ENCODE measurements around the gene FOXL2NB. TPM values are rescaled to one million over a fixed set of nuclear protein-coding genes. Genes with fewer than 3 reads are reported as not detected.

Gene FOXL2NB
- total RNA-seq, 2 experiments from 2014 or later, result not detected

- Histone ChIP-seq H3K4me3 (ENCODE audit: low read depth, low read length, poor library complexity, severe bottlenecking) (no peak overlapping the region), H3K27ac (ENCODE audit: low read depth, low read length, poor library complexity, severe bottlenecking) (no peak overlapping the region), H3K36me3 (ENCODE audit: insufficient read depth, low read length) (no peaks in the 10 kb centered on the region), H3K4me2 (ENCODE audit: low read length) (no peak overlapping the region), H3K4me1 (ENCODE audit: insufficient read depth, low read length, poor library complexity, severe bottlenecking) (no peaks in the 10 kb centered on the region), H4K20me1 (ENCODE audit: insufficient read depth, low read length) (no peaks in the 10 kb centered on the region), H3K9me3 (ENCODE audit: low read length) (no peaks in the 10 kb centered on the region), H3K79me2 (ENCODE audit: insufficient read depth, low read depth, low read length) (no peaks in the 10 kb centered on the region), H3K9me2 (ENCODE audit: insufficient read depth, low read length) (no peaks in the 10 kb centered on the region), H2AFZ (ENCODE audit: low read length) (no peak overlapping the region)
- DNase-seq (ENCODE audit: low spot score), result no peak
- intact Hi-C loops (cut with micrococcal nuclease; ENCODE audit: unreplicated experiment), result no loop called here
- BruUV-seq (replicated peaks), result no TSS peak
- TF ChIP-seq, protein P1, sequence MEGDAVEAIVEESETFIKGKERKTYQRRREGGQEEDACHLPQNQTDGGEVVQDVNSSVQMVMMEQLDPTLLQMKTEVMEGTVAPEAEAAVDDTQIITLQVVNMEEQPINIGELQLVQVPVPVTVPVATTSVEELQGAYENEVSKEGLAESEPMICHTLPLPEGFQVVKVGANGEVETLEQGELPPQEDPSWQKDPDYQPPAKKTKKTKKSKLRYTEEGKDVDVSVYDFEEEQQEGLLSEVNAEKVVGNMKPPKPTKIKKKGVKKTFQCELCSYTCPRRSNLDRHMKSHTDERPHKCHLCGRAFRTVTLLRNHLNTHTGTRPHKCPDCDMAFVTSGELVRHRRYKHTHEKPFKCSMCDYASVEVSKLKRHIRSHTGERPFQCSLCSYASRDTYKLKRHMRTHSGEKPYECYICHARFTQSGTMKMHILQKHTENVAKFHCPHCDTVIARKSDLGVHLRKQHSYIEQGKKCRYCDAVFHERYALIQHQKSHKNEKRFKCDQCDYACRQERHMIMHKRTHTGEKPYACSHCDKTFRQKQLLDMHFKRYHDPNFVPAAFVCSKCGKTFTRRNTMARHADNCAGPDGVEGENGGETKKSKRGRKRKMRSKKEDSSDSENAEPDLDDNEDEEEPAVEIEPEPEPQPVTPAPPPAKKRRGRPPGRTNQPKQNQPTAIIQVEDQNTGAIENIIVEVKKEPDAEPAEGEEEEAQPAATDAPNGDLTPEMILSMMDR (conservative IDR thresholded peaks at IDR 0.05; ENCODE audit: low read length), result no peak
- no peak for TF ChIP-seq EZH2phosphoT487 (IDR thresholded peaks at IDR 0.05; ENCODE audit: borderline replicate concordance, low read depth, low read length)
- ChIA-PET POLR2A (interaction anchor here (0.6 to 1.4 kb wide), 3 partner anchors 12 to 1790 kb away, joined by 3 to 6 read pairs (median 4); no protein-coding TSS in a partner anchor), CTCF (ENCODE audit: unreplicated experiment) (no interaction called here)
Observed at GRCh38 chr3:138974462-138974861, 27.4 kb downstream of the FOXL2NB start.

GRCh38 chr3:138975351-138975750, 28.3 kb downstream of the FOXL2NB start:
- CTCF ChIA-PET (ENCODE audit: unreplicated experiment), result no interaction called here

DNA sequence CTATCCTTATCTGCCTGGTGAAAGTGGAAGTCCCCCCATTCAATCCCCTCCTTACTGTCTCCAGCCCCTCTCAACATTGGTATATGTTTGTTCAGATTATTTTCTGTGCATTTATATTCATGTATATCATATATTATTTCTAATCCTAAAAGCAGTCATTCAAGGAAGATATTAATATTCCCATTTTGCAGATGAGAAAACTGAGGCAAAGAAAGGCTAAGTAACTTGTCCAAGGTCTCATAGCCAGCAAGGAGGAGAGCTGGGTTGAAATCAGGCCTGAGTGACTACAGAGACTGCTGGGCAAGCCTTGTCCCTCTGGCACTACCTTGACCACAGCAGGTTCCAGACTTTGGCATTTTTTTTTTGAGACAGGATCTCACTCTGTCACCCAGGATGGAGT, 29.0 kb downstream of the FOXL2NB start:
- Histone ChIP-seq H4K20me1 (ENCODE audit: insufficient read depth, low read length) (no peaks in the 10 kb centered on the region), H3K79me2 (ENCODE audit: insufficient read depth, low read depth, low read length) (no peaks in the 10 kb centered on the region), H3K36me3 (ENCODE audit: insufficient read depth, low read length) (no peaks in the 10 kb centered on the region), H2AFZ (ENCODE audit: low read length) (no peak overlapping the region), H3K4me3 (ENCODE audit: low read depth, low read length, poor library complexity, severe bottlenecking) (no peak overlapping the region), H3K9me2 (ENCODE audit: insufficient read depth, low read length) (no peaks in the 10 kb centered on the region), H3K4me2 (ENCODE audit: low read length) (no peak overlapping the region), H3K27ac (ENCODE audit: low read depth, low read length, poor library complexity, severe bottlenecking) (no peak overlapping the region), H3K4me1 (ENCODE audit: insufficient read depth, low read length, poor library complexity, severe bottlenecking) (no peaks in the 10 kb centered on the region), H3K9me3 (ENCODE audit: low read length) (no peaks in the 10 kb centered on the region)
- DNase-seq (ENCODE audit: low spot score), result no peak
- intact Hi-C loops (cut with micrococcal nuclease; ENCODE audit: unreplicated experiment), result no loop called here
- ChIA-PET CTCF (ENCODE audit: unreplicated experiment) (no interaction called here), POLR2A (no interaction called here)
- no peak for TF ChIP-seq EZH2phosphoT487 (IDR thresholded peaks at IDR 0.05; ENCODE audit: borderline replicate concordance, low read depth, low read length)
- TF ChIP-seq, protein P1 (conservative IDR thresholded peaks at IDR 0.05; ENCODE audit: low read length), result no peak
- BruUV-seq (replicated peaks), result no TSS peak

More at GRCh38 chr3:138975351-138975750, 28.3 kb downstream of the FOXL2NB start:
- H4K20me1 ChIP-seq (ENCODE audit: insufficient read depth, low read length), result no peaks in the 10 kb centered on the region
- H3K9me2 ChIP-seq (ENCODE audit: insufficient read depth, low read length), result no peaks in the 10 kb centered on the region
- intact Hi-C loops (cut with micrococcal nuclease; ENCODE audit: unreplicated experiment), result no loop called here
- POLR2A ChIA-PET, result no interaction called here
- no peaks in the 10 kb centered on the region for H3K9me3 ChIP-seq (ENCODE audit: low read length)
- no peaks in the 10 kb centered on the region for H3K79me2 ChIP-seq (ENCODE audit: insufficient read depth, low read depth, low read length)
- no peak for DNase-seq (ENCODE audit: low spot score)
- H3K4me1 ChIP-seq (ENCODE audit: insufficient read depth, low read length, poor library complexity, severe bottlenecking), result no peaks in the 10 kb centered on the region
- H2AFZ ChIP-seq (ENCODE audit: low read length), result no peak overlapping the region
- H3K4me3 ChIP-seq (ENCODE audit: low read depth, low read length, poor library complexity, severe bottlenecking), result no peak overlapping the region
- no peak overlapping the region for H3K4me2 ChIP-seq (ENCODE audit: low read length)
- H3K36me3 ChIP-seq (ENCODE audit: insufficient read depth, low read length), result no peaks in the 10 kb centered on the region
- no TSS peak for BruUV-seq (replicated peaks)
- H3K27ac ChIP-seq (ENCODE audit: low read depth, low read length, poor library complexity, severe bottlenecking), result no peak overlapping the region
- TF ChIP-seq, protein P1 (conservative IDR thresholded peaks at IDR 0.05; ENCODE audit: low read length), result no peak
- TF ChIP-seq EZH2phosphoT487 (IDR thresholded peaks at IDR 0.05; ENCODE audit: borderline replicate concordance, low read depth, low read length), result no peak

Data from OCI-LY7 (cell line).